H1 (cell line): ENCODE measurements around the gene WDR5.

Source experiments
- CHD2 ChIP-seq: IDR thresholded peaks from 2 replicates; pipeline ENCODE4 v1.6.1; 2012; ENCODE audit warnings: low read length, improper control_type of control experiment
- CTCF ChIP-seq, 3 experiments: IDR thresholded peaks; 1 replicate in 2 of 3; 2 replicates in 1 of 3; pipeline versions ENCODE4 v1.5.1 to v1.6.1; 2011; ENCODE audit warnings: low read length in 3 of 3, mild to moderate bottlenecking in 3 of 3, inconsistent platforms in 2 of 3, low read depth in 1 of 3, moderate library complexity in 1 of 3; ENCODE audit not compliant: insufficient read depth in 1 of 3; ENCODE audit errors: control extremely low read depth in 1 of 3
- FOSL1 ChIP-seq: IDR thresholded peaks from 2 replicates; pipeline ENCODE4 v1.6.1; 2011; ENCODE audit warnings: mild to moderate bottlenecking, low read depth, low read length, moderate library complexity; ENCODE audit not compliant: insufficient read depth
- MAX ChIP-seq: IDR thresholded peaks from 2 replicates; pipeline ENCODE4 v1.6.1; 2012; ENCODE audit warnings: inconsistent platforms
- NANOG ChIP-seq: IDR thresholded peaks from 2 replicates; pipeline ENCODE4 v1.6.1; 2011; ENCODE audit warnings: low read length, low read depth, mild to moderate bottlenecking, inconsistent platforms; ENCODE audit not compliant: insufficient read depth, poor library complexity, severe bottlenecking
- POLR2AphosphoS5 ChIP-seq: IDR thresholded peaks from 2 replicates; pipeline ENCODE4 v1.6.1; 2011; ENCODE audit warnings: low read depth, low read length
- SP4 ChIP-seq: IDR thresholded peaks from 2 replicates; pipeline ENCODE4 v1.6.1; 2012; ENCODE audit warnings: low read length, inconsistent platforms

- TF ChIP-seq CTCF (IDR thresholded peaks at IDR 0.05; ENCODE audit: control extremely low read depth in 1 of 3, insufficient read depth in 1 of 3, low read depth in 1 of 3, low read length in 3 of 3) (no peak), NANOG (no peak), SP4 (no peak), FOSL1 (no peak), CHD2 (no peak), POLR2AphosphoS5 (no peak), MAX (no peak)
Observed at GRCh38 chr9:134134949-134135342, 936 bp upstream of the WDR5 start.
